ENCODE results near the gene GALNS.

DNA sequence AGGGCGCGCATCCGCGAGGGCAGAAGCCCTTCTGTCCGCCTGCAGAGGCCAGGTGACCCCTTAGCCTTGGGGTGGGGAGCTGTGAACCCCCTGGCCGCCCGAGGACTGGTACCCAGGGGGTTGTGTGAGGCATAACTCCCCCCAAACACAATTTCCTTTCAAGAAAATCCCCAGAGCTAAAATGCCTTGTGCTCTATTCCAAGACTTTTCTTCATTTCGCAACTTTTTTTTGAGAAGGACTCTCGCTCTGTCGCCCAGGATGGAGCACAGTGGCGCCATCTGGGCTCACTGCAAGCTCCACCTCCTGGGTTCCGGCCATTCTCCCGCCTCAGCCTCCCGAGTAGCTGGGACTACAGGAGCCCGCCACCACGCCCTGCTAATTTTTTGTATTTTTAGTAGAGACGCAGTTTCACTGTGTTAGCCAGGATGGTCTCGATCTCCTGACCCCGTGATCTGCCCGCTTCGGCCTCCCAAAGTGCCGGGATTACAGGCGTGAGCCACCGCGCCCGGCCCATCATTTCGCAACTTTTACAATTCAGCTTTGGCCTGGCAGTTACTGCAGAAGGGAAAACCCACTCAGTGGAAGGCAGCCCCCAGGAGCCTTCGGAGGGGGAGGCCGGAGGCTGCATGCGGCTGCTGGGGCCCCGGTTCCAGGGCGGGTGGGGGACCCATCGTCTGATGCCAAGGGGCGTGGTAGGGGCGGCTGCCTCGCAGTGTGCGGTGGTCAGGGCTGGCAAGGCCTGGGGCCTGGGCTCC lies 44.1 kb downstream of the GALNS start:
- TF ChIP-seq, protein P1, sequence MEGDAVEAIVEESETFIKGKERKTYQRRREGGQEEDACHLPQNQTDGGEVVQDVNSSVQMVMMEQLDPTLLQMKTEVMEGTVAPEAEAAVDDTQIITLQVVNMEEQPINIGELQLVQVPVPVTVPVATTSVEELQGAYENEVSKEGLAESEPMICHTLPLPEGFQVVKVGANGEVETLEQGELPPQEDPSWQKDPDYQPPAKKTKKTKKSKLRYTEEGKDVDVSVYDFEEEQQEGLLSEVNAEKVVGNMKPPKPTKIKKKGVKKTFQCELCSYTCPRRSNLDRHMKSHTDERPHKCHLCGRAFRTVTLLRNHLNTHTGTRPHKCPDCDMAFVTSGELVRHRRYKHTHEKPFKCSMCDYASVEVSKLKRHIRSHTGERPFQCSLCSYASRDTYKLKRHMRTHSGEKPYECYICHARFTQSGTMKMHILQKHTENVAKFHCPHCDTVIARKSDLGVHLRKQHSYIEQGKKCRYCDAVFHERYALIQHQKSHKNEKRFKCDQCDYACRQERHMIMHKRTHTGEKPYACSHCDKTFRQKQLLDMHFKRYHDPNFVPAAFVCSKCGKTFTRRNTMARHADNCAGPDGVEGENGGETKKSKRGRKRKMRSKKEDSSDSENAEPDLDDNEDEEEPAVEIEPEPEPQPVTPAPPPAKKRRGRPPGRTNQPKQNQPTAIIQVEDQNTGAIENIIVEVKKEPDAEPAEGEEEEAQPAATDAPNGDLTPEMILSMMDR (IDR thresholded peaks at IDR 0.05): peak in 1 of 6 experiments; percentile 12
- no peak for TF ChIP-seq POLR2A (IDR thresholded peaks at IDR 0.05)

Data from adrenal gland (tissue), 5 donors.